Natural killer cell (primary cell): ENCODE measurements around the gene CEACAM18. TPM values are rescaled to one million over a fixed set of nuclear protein-coding genes. Genes with fewer than 3 reads are reported as not detected.

ENCODE experiments used
- ATAC-seq, 3 donors: fragments of 150-1000 bp in 2 of 3; fragments of 200-7000 bp in 1 of 3; cut with Tn5 transposase; 1 replicate in 1 of 3; 2 replicates in 2 of 3; pipeline ENCODE4 v1.10.0; 2021; ENCODE audit warnings: mild to moderate bottlenecking in 2 of 3, moderate library complexity in 2 of 3
- DNase-seq, 2 donors: peaks; one replicate each; pipeline versions ENCODE4 v3.0.0 to v3.0.0-alpha.2; 2013 to 2021; ENCODE audit warnings: mixed read lengths in 1 of 2
- H3K27ac ChIP-seq: one replicate; pipeline ENCODE4 v1.5.1; 2013; ENCODE audit warnings: mild to moderate bottlenecking, low read length
- H3K27me3 ChIP-seq: one replicate; pipeline ENCODE4 v1.6.1; 2013; ENCODE audit warnings: low read length; ENCODE audit not compliant: control insufficient read depth, insufficient read depth
- H3K36me3 ChIP-seq: one replicate; pipeline ENCODE4 v1.6.1; 2013; ENCODE audit warnings: low read length; ENCODE audit not compliant: control insufficient read depth, insufficient read depth
- H3K4me1 ChIP-seq: one replicate; pipeline ENCODE4 v1.6.1; 2013; ENCODE audit warnings: low read length; ENCODE audit not compliant: control insufficient read depth, insufficient read depth
- H3K4me3 ChIP-seq: one replicate; pipeline ENCODE4 v1.5.1; 2013; ENCODE audit warnings: low read length
- H3K9me3 ChIP-seq: one replicate; pipeline ENCODE4 v1.6.1; 2013; ENCODE audit warnings: low read length; ENCODE audit not compliant: control insufficient read depth, insufficient read depth
- H3K27ac Mint-ChIP-seq, 2 donors: one replicate each; pipeline ENCODE4 v1.8.0; 2022; ENCODE audit warnings: mild to moderate bottlenecking in 2 of 2, mixed read lengths in 2 of 2, moderate library complexity in 1 of 2
- H3K27me3 Mint-ChIP-seq, 2 donors: one replicate each; pipeline ENCODE4 v1.8.0; 2022; ENCODE audit warnings: low read depth in 2 of 2, mixed read lengths in 2 of 2
- H3K36me3 Mint-ChIP-seq: one replicate; pipeline ENCODE4 v1.8.0; 2022; ENCODE audit warnings: mixed read lengths
- H3K4me1 Mint-ChIP-seq, 2 donors: one replicate each; pipeline ENCODE4 v1.8.0; 2022; ENCODE audit warnings: mixed read lengths in 2 of 2
- H3K4me3 Mint-ChIP-seq: one replicate; pipeline ENCODE4 v1.8.0; 2022; ENCODE audit warnings: mild to moderate bottlenecking, moderate library complexity, mixed read lengths
- H3K9me3 Mint-ChIP-seq, 2 donors: one replicate each; pipeline ENCODE4 v1.8.0; 2022; ENCODE audit warnings: mixed read lengths in 2 of 2
- WGBS: methylation state at CpG from one replicate; pipeline ENCODE4 v1.1.7; 2013; ENCODE audit warnings: missing lambda C conversion rate; ENCODE audit not compliant: insufficient coverage; 5-methylcytosine and 5-hydroxymethylcytosine counted together
- intact Hi-C: fragments of 100-400 bp; cut with micrococcal nuclease; formaldehyde crosslinking; loops from one replicate; pipeline ENCODE4 v1.14.2; 2022
- total RNA-seq, 4 donors: library from RNA; stranded (reverse); fragments of 120-200 nt in 1 of 4; gene quantifications; one replicate each; pipeline versions ENCODE4 v1.2.3 to v1.2.4, GENCODE V29; 2013 to 2022
- TF ChIP-seq, protein P1 (sequence below): fragments of 200-600 bp; IDR thresholded peaks from one replicate; pipeline ENCODE4 v1.8.0; 2022; ENCODE audit warnings: antibody characterized with exemption

CEACAM18 gene
- total RNA-seq, 3 donors from 2014 or later (not counting 1 experiment from before 2014, with no cell fraction given) = not detected

DNA sequence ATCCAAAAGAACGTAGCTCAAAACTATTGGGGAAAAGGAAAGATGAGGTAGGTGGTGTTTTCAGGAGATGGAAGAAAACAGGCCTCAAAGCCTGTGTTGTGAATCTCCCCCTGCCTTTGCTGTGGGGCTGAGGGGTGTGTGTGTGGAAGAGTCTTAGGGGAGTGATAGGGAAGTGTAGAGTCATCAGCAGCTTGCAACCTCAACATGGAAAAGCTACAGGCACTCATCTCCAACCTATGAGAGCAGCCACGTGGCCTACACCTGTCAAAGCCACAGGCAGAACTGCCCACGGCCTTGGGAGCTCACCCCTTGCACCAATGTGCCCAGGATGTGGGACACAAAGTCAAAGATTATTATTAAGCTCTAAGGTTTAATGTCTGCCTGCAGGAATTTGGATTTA, 27.6 kb downstream of the CEACAM18 start:
- TF ChIP-seq, protein P1, sequence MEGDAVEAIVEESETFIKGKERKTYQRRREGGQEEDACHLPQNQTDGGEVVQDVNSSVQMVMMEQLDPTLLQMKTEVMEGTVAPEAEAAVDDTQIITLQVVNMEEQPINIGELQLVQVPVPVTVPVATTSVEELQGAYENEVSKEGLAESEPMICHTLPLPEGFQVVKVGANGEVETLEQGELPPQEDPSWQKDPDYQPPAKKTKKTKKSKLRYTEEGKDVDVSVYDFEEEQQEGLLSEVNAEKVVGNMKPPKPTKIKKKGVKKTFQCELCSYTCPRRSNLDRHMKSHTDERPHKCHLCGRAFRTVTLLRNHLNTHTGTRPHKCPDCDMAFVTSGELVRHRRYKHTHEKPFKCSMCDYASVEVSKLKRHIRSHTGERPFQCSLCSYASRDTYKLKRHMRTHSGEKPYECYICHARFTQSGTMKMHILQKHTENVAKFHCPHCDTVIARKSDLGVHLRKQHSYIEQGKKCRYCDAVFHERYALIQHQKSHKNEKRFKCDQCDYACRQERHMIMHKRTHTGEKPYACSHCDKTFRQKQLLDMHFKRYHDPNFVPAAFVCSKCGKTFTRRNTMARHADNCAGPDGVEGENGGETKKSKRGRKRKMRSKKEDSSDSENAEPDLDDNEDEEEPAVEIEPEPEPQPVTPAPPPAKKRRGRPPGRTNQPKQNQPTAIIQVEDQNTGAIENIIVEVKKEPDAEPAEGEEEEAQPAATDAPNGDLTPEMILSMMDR = no peak
- H3K4me3 ChIP-seq = no peak overlapping the region
- DNase-seq (no peak), ATAC-seq (no peak)
- Mint-ChIP-seq H3K4me3 (no peak overlapping the region), H3K9me3 (no peaks in the 10 kb centered on the region), H3K36me3 (no peaks in the 10 kb centered on the region), H3K27ac (no peak overlapping the region), H3K4me1 (peaks cover 7 to 15% of the 10 kb centered on the region in 2 donors), H3K27me3 (peaks cover 0 to 4% of the 10 kb centered on the region in 2 donors)
- H3K36me3 ChIP-seq = no peaks in the 10 kb centered on the region
- no peak overlapping the region for H3K27ac ChIP-seq
- no peaks in the 10 kb centered on the region for H3K9me3 ChIP-seq
- intact Hi-C loops = no loop called here
- no peaks in the 10 kb centered on the region for H3K27me3 ChIP-seq
- peaks cover 17% of the 10 kb centered on the region for H3K4me1 ChIP-seq
- 64% methylated on average over 3 of the region's 3 CpGs for WGBS

DNA sequence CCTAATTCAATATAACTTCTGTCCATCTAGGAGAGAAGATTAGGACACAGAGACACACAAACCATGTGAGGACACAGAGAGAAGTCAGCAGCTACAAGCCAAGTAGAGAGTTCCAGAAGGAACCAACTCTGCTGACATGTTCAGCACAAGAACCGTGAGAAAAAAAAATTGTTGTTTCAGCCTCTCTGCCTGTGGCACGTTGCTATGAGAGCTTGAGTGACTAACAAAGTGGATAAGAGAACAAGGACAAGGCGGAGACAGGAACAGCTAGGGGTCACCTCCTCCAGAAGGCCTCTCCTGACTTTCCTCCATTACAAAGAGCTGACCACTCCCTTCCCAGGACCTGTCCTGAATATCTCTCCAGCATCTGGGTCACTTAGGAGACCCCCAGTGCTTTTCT, 28.9 kb downstream of the CEACAM18 start:
- WGBS = 77% methylated on average over 3 of the region's 3 CpGs
- no peak overlapping the region for H3K4me3 ChIP-seq
- DNase-seq (no peak), ATAC-seq (no peak)
- H3K27ac ChIP-seq = no peak overlapping the region
- TF ChIP-seq, protein P1 = no peak
- H3K9me3 Mint-ChIP-seq = no peaks in the 10 kb centered on the region
- H3K4me1 Mint-ChIP-seq = peaks cover 0 to 4% of the 10 kb centered on the region in 2 donors
- no peak overlapping the region for H3K27ac Mint-ChIP-seq
- peaks cover 2 to 6% of the 10 kb centered on the region in 2 donors for H3K27me3 Mint-ChIP-seq
- intact Hi-C loops = no loop called here
- H3K27me3 ChIP-seq = no peaks in the 10 kb centered on the region
- no peak overlapping the region for H3K4me3 Mint-ChIP-seq
- no peaks in the 10 kb centered on the region for H3K9me3 ChIP-seq
- H3K36me3 Mint-ChIP-seq = no peaks in the 10 kb centered on the region
- H3K4me1 ChIP-seq = peaks cover 5% of the 10 kb centered on the region
- no peaks in the 10 kb centered on the region for H3K36me3 ChIP-seq

DNA sequence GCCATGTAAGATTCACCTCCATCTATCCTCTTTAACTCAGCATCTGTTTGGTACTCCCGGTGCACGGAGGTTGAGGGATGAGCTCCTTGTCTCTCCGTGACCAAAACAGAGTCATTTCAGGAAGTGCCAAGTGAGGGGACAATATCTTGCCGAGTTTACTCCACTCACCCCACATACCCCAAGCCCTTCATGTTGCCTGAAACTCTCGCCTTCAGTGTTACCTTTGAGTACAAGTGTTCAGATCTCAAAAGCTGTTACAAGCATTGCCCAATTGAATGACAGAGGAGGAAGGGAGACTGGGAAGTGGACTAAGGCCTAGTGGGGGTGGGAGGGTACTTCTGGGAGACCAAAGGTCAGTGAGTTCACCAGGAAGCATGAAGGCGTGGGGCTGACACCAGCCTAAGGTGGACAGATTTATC, 29.3 kb downstream of the CEACAM18 start:
- TF ChIP-seq, protein P1 = no peak
- DNase-seq (no peak), ATAC-seq (no peak)
- Histone ChIP-seq H3K9me3 (no peaks in the 10 kb centered on the region), H3K4me3 (no peak overlapping the region), H3K27ac (no peak overlapping the region), H3K4me1 (peaks cover under 1% of the 10 kb centered on the region), H3K36me3 (no peaks in the 10 kb centered on the region), H3K27me3 (no peaks in the 10 kb centered on the region)
- H3K27me3 Mint-ChIP-seq = peaks cover 6% of the 10 kb centered on the region in 2 donors
- intact Hi-C loops = no loop called here
- no peaks in the 10 kb centered on the region for H3K4me1 Mint-ChIP-seq
- H3K27ac Mint-ChIP-seq = no peak overlapping the region
- H3K9me3 Mint-ChIP-seq = no peaks in the 10 kb centered on the region
- H3K36me3 Mint-ChIP-seq = no peaks in the 10 kb centered on the region
- WGBS = 77% methylated on average over 5 of the region's 6 CpGs
- H3K4me3 Mint-ChIP-seq = no peak overlapping the region

DNA sequence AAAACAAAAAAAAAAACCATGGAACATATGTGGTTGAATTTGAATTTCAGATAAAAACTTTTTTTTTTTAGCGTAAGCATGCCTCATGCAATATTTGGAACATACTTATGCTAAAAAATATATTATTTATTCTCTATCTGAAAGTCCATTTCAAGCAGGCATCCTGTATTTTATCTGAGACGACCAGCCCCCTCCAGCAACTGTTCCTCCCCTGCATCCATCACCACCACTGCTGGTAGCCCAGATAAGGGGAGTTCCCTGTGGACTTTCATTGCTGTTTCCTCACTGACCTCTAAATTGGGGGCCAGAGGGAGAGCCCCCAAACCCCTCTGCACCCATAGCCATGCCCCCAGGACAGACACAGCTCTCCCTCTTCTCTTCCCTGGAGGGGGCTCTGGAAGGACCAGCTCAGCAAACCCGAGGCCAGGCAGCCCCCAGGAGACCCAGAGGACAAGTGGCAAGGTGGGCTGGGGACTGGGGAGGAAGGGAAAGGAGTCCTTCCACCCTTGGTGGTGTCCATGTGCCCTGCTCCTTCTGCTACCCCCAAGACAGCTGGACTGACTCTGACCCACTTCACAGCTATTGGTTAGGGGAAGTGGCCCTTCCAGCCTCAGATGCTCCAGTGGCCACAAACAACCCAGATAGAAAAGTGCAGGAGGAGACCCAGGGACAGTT, 29.9 kb downstream of the CEACAM18 start:
- TF ChIP-seq, protein P1 = no peak
- Histone ChIP-seq H3K9me3 (no peaks in the 10 kb centered on the region), H3K36me3 (no peaks in the 10 kb centered on the region), H3K27ac (no peak overlapping the region), H3K27me3 (no peaks in the 10 kb centered on the region), H3K4me3 (no peak overlapping the region), H3K4me1 (no peaks in the 10 kb centered on the region)
- Mint-ChIP-seq H3K4me3 (no peak overlapping the region), H3K36me3 (no peaks in the 10 kb centered on the region), H3K27me3 (peaks cover 6 to 12% of the 10 kb centered on the region in 2 donors), H3K9me3 (no peaks in the 10 kb centered on the region), H3K4me1 (no peaks in the 10 kb centered on the region), H3K27ac (no peak overlapping the region)
- 43% methylated on average over 1 of the region's 3 CpGs for WGBS
- intact Hi-C loops = no loop called here
- DNase-seq (no peak), ATAC-seq (no peak)
